Lower leg skin (tissue), 4 donors: ENCODE data around the gene ZNF611. TPM values are rescaled to one million over a fixed set of nuclear protein-coding genes. Genes with fewer than 3 reads are reported as not detected.
"Not testable (repeated sequence)": the region's sequence is repeated elsewhere in the genome, so short reads cannot be mapped to it uniquely, and the experiment has no call there.

Experiments used
- DNase-seq, 2 donors: peaks; one replicate each; pipeline ENCODE4 v3.0.0-alpha.2; 2019; ENCODE audit warnings: low spot score in 2 of 2
- H3K4me3 ChIP-seq: fragments of 200-600 bp; sonication (generic); 2 replicates; pipeline ENCODE4 v1.5.1; 2017; ENCODE audit warnings: mild to moderate bottlenecking, low read depth; ENCODE audit not compliant: poor library complexity, severe bottlenecking
- CTCF ChIP-seq, 3 donors: fragments of 450-650 bp; IDR thresholded peaks; one replicate each; pipeline ENCODE4 v1.5.1; 2016; ENCODE audit warnings: antibody characterized with exemption in 3 of 3, mild to moderate bottlenecking in 3 of 3, moderate library complexity in 2 of 3
- POLR2A ChIP-seq, 2 donors: fragments of 450-650 bp; IDR thresholded peaks; one replicate each; pipeline ENCODE4 v1.6.1; 2016 to 2017; ENCODE audit warnings: antibody characterized with exemption in 2 of 2, mild to moderate bottlenecking in 1 of 2, moderate library complexity in 1 of 2
- WGBS, 2 donors: methylation state at CpG; one replicate each; pipeline ENCODE4 v1.1.5; 2018; 5-methylcytosine and 5-hydroxymethylcytosine counted together
- intact Hi-C: fragments of 100-400 bp; cut with DNase I; formaldehyde crosslinking; loops from one replicate; pipeline ENCODE4 v1.15.0; 2023; ENCODE audit warnings: low total_unique reads
- total RNA-seq, 4 donors: library from RNA; depleted of rRNA; stranded (reverse); fragments of >200 nt; gene quantifications; one replicate each; pipeline ENCODE4 v1.1.0, GENCODE V29; 2016

The ZNF611 gene
- total RNA-seq, 4 donors from 2014 or later: 7.8 to 13.5 (median 10.2) TPM

- 0 to 1% methylated on average over 28 to 39 of the region's 39 CpGs for WGBS, 2 donors
- no peak for TF ChIP-seq POLR2A (IDR thresholded peaks at IDR 0.05)
- TF ChIP-seq CTCF (IDR thresholded peaks at IDR 0.05): no peak
- intact Hi-C loops: no loop called here
- H3K4me3 ChIP-seq: peak overlapping the region; percentile 57
- no peak for DNase-seq
Observed at GRCh38 chr19:52734331-52734892, 432 bp downstream of the ZNF611 start.

GRCh38 chr19:52726051-52726450 lies 8.8 kb downstream of the ZNF611 start:
- intact Hi-C loops, H3K4me3 ChIP-seq: not testable (repeated sequence)
- DNase-seq: peak in 1 of 2 donors; percentile 61
- WGBS, 2 donors: 96 to 98% methylated on average over 16 of the region's 16 CpGs

GRCh38 chr19:52725528-52725961 lies 9.3 kb downstream of the ZNF611 start:
- WGBS, 2 donors: 94% methylated on average over 24 of the region's 24 CpGs
- intact Hi-C loops: no loop called here
- H3K4me3 ChIP-seq: no peak overlapping the region
- TF ChIP-seq POLR2A (IDR thresholded peaks at IDR 0.05) (no peak), CTCF (IDR thresholded peaks at IDR 0.05) (no peak)
- peak in 1 of 2 donors; percentile 78 for DNase-seq

GRCh38 chr19:52724701-52725514 lies 9.9 kb downstream of the ZNF611 start:
- H3K4me3 ChIP-seq: no peak overlapping the region
- WGBS, 2 donors: 94 to 95% methylated on average over 23 of the region's 23 CpGs
- intact Hi-C loops: no loop called here
- no peak for TF ChIP-seq POLR2A (IDR thresholded peaks at IDR 0.05)
- no peak for TF ChIP-seq CTCF (IDR thresholded peaks at IDR 0.05)
- peak in 1 of 2 donors; percentile 57 for DNase-seq

- whole genome bisulfite sequencing, 2 donors: 81 to 89% methylated on average over 9 of the region's 9 CpGs
- H3K4me3 ChIP-seq, intact Hi-C loops: not testable (repeated sequence)
- DNase-seq: peak in 1 of 2 donors; percentile 21
Observed at GRCh38 chr19:52723907-52724598, 10.8 kb downstream of the ZNF611 start.

- TF ChIP-seq CTCF (IDR thresholded peaks at IDR 0.05): no peak
- TF ChIP-seq POLR2A (IDR thresholded peaks at IDR 0.05): no peak
- DNase-seq: peak in 1 of 2 donors; percentile 14
- WGBS, 2 donors: 67 to 77% methylated on average over 7 of the region's 7 CpGs
- intact Hi-C loops: no loop called here
- no peak overlapping the region for H3K4me3 ChIP-seq
Observed at GRCh38 chr19:52722062-52723003, 12.5 kb downstream of the ZNF611 start.

GRCh38 chr19:52720541-52720940 lies 14.3 kb downstream of the ZNF611 start:
- H3K4me3 ChIP-seq, intact Hi-C loops, DNase-seq: not testable (repeated sequence)
- 91 to 100% methylated on average over 11 to 19 of the region's 21 CpGs for WGBS, 2 donors
